GM19467 (cell line): Measurements from ENCODE around the gene TIMM50.

Experiments used
- ATAC-seq: cut with Tn5 transposase; IDR thresholded peaks from one replicate; pipeline ENCODE4 v1.9.1; 2021; ENCODE audit warnings: mild to moderate bottlenecking, moderate library complexity; ENCODE audit not compliant: unreplicated experiment

Gene TIMM50

GRCh38 chr19:39498798-39499642 lies 18.4 kb downstream of the TIMM50 start, which contains the start of gene DLL3:
DLL3 (plus strand) TSS chr19:39498947; CDS start chr19:39498975, 28 bp downstream.
- ATAC-seq: no peak

GRCh38 chr19:39499932-39500331 lies 19.3 kb downstream of the TIMM50 start:
- ATAC-seq: no peak

- no peak for ATAC-seq
Measured at GRCh38 chr19:39500543-39500942, 19.9 kb downstream of the TIMM50 start.

- ATAC-seq: no peak
Measured at GRCh38 chr19:39501340-39501739, 20.7 kb downstream of the TIMM50 start.

GRCh38 chr19:39502640-39503417 lies 22.2 kb downstream of the TIMM50 start:
- ATAC-seq: no peak

GRCh38 chr19:39506598-39506943 lies 25.9 kb downstream of the TIMM50 start:
- ATAC-seq: no peak

GRCh38 chr19:39506944-39507714 lies 26.5 kb downstream of the TIMM50 start:
- no peak for ATAC-seq

- no peak for ATAC-seq
Measured at GRCh38 chr19:39507715-39508364, 27.2 kb downstream of the TIMM50 start.

GRCh38 chr19:39508629-39509028 lies 28.0 kb downstream of the TIMM50 start:
- ATAC-seq: no peak

GRCh38 chr19:39509233-39509632 lies 28.6 kb downstream of the TIMM50 start:
- no peak for ATAC-seq

- ATAC-seq: no peak
Measured at GRCh38 chr19:39512988-39513387, 32.4 kb downstream of the TIMM50 start.

- no peak for ATAC-seq
Measured at GRCh38 chr19:39514840-39515550, 34.4 kb downstream of the TIMM50 start, which contains the start of gene SELENOV. SELENOV (plus strand) TSS chr19:39515139; CDS start chr19:39515213, 74 bp downstream.

GRCh38 chr19:39515551-39516191 lies 35.0 kb downstream of the TIMM50 start:
- ATAC-seq: no peak

- no peak for ATAC-seq
Measured at GRCh38 chr19:39516270-39516669, 35.6 kb downstream of the TIMM50 start.

GRCh38 chr19:39517432-39517831 lies 36.8 kb downstream of the TIMM50 start:
- ATAC-seq: no peak

- ATAC-seq: no peak
Measured at GRCh38 chr19:39518458-39518857, 37.8 kb downstream of the TIMM50 start.

- no peak for ATAC-seq
Measured at GRCh38 chr19:39518975-39519374, 38.3 kb downstream of the TIMM50 start.

- no peak for ATAC-seq
Measured at GRCh38 chr19:39520541-39521484, 40.2 kb downstream of the TIMM50 start.
